Activated naive CD4-positive, alpha-beta T cell treated with anti-CD3 and anti-CD28 coated beads, Interleukin-2, amount 50 U/mL, for 16 hours (primary cell): ENCODE data around the gene PRR18.
A peak's percentile ranks its signal among the peaks of the same experiment; 100 is the strongest.

Experiments
- DNase-seq: peaks from one replicate; pipeline ENCODE4 v3.0.0-alpha.2; 2020

The PRR18 gene

GRCh38 chr6:166305562-166306117 is 2.6 kb downstream of the PRR18 start:
- no peak for DNase-seq

- no peak for DNase-seq
These were observed 4.1 kb downstream of the PRR18 start for GRCh38 chr6:166304106-166304505.

- DNase-seq, result no peak
These were observed 6.3 kb downstream of the PRR18 start for GRCh38 chr6:166301611-166302529.

GRCh38 chr6:166300357-166300987 is 7.7 kb downstream of the PRR18 start:
- no peak for DNase-seq

- no peak for DNase-seq
These were observed 10.6 kb downstream of the PRR18 start for GRCh38 chr6:166297606-166298005.

GRCh38 chr6:166296035-166296883 is 11.9 kb downstream of the PRR18 start:
- DNase-seq, result no peak

GRCh38 chr6:166293731-166294584 is 14.2 kb downstream of the PRR18 start:
- DNase-seq, result no peak

- DNase-seq, result no peak
These were observed 18.8 kb downstream of the PRR18 start for GRCh38 chr6:166289207-166290060.

- DNase-seq, result no peak
These were observed 21.3 kb downstream of the PRR18 start for GRCh38 chr6:166286839-166287271.

GRCh38 chr6:166285233-166285632 is 23.0 kb downstream of the PRR18 start:
- DNase-seq, result no peak

- no peak for DNase-seq
These were observed 23.6 kb downstream of the PRR18 start for GRCh38 chr6:166284640-166285039.

- DNase-seq, result no peak
These were observed 25.7 kb downstream of the PRR18 start for GRCh38 chr6:166282394-166283032.

GRCh38 chr6:166281104-166281503 is 27.1 kb downstream of the PRR18 start:
- DNase-seq, result no peak

GRCh38 chr6:166279393-166279679 is 28.9 kb downstream of the PRR18 start:
- no peak for DNase-seq

GRCh38 chr6:166278579-166279392 is 29.4 kb downstream of the PRR18 start:
- no peak for DNase-seq

GRCh38 chr6:166277892-166278578 is 30.2 kb downstream of the PRR18 start:
- DNase-seq, result no peak

GRCh38 chr6:166277018-166277417 is 31.2 kb downstream of the PRR18 start:
- no peak for DNase-seq

GRCh38 chr6:166275714-166276166 is 32.5 kb downstream of the PRR18 start:
- DNase-seq, result peak; percentile 81
